Measurements from ENCODE around the gene PRKCB.

Gene PRKCB

DNA sequence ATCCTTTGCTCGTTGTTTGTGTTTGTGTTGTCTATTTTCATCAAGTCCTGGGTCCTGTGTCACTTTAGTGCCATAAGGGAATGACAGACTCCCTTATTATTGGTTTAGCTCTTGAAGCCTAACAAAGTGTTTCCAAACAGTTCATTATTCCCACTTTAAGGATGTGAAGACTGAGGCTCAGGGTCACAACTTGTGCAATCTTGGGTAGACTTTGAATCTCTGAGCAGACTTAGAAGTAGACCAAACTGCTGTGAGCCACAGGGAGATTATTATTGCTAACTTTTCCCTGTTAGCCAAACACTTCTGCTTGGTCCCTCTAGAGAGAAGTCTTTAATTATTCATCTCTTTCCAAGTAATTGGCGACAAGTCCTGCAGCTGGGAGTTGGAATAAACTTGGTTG is 31.8 kb downstream of the PRKCB start:
- no peak for DNase-seq

DNA sequence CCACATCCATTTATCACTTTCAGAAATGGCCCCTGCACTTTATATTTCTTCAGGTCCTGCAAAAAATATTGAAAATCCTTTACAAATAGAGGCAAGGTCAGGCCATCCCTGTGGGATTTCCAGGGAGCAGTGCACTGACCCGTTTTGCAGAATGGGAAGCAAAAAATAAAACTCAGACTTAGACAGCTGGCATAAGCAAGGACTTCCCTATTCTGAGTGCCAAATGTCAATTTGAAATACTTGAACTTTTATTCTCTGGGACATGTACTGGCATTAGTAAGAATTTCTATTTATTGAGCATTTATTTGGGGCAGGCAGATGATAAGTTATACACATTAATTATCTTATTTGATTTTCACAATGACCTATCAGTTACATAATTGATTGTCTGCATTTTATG is 32.4 kb downstream of the PRKCB start:
- no peak for DNase-seq

DNA sequence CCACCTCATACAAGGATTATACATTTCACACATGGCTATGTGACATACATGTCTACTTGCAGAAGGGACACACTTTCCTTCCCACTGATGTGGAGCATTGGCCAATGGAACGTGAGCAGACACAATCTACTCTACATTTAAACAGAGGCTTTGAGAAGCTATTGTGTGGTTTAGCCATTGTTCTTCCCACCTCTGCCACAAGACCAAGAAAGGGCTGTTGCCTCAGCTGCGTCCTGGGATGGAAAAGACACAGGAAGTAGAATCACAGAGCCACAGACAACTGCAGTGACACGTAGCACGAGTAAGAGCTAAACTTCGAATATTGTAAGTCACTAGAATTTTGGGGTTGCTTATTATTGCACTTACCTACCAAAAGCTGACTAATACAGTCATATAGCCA is 33.3 kb downstream of the PRKCB start:
- DNase-seq, result no peak

DNA sequence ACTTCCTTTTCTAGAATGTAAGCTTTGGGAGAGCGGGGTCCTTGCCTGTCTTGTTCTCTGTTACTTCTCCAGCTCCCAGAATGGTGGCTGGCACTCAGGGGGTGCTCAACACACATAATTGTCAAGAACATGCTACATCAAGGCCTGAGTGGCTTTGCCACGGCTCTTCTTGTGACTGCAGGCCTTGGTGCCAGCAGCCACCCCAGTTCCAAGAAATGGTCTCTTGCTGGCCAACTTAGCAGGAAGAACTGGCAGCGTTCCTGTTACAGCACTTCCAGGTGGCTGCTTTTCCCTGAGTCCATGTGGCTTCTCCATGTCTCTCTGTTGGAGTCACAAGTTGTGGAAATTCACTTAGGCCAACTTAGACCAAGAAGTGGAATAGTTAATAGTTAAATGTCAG is 36.1 kb downstream of the PRKCB start:
- no peak for DNase-seq

DNA sequence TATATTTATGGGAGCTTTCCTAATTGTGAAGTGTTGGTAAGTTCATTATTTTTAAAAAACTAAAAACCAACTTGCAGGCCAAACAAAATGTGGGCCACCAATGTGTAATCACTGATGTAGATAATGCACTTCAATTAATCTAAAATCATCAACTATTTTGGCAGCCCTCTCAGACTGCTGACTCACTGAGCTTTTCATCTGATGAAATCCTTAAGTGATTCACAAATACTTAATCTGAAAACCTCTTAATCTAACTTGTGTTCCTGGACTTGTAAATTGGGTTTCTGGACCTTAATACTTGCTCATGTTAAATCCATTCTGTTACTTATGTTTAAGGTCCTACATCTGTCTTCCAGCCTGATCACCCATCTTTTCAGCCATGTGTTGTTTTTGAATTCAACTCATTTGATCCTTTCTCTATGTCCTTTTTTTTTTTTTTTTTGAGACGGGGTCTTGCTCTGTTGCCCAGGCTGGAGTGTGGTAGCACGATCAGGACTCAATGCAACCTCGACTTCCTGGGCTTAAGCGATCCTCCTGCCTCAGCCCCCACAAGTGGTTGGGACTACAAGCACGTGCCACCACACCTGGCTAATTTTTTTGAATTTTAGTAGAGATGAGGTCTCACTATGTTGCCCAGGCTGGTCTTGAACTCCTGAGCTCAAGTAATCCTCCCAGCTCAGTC is 39.0 kb downstream of the PRKCB start:
- no peak for DNase-seq

DNA sequence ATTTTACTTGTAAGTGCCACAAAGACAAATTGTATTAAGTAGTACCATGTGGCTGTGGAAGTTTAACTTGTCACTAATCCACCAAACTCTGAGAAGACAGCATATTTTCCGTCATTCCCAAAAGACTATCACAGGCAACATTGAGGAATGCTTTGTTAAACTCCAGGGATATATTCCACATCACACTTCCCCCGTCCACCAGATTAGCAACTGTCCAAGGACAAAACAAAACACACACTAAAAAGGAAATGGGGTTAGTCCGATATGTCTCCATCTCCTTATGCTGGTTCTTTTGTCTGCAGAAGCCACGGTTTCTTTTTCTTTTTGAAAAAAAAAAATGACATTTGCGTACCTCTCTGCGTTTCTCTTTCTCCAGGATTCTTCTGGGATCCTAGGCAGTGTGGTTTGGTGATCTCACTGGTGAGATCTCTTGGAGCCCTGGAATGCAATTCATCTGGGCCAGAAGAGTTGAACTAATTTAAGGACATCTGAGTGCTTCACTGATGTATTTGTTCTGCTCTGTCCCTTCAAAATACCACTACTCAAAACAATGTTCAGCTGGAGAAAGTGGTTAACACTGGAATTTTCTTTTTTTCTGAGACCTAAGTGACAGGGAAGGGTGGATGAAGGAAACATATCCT is 40.6 kb downstream of the PRKCB start:
- DNase-seq, result no peak

DNA sequence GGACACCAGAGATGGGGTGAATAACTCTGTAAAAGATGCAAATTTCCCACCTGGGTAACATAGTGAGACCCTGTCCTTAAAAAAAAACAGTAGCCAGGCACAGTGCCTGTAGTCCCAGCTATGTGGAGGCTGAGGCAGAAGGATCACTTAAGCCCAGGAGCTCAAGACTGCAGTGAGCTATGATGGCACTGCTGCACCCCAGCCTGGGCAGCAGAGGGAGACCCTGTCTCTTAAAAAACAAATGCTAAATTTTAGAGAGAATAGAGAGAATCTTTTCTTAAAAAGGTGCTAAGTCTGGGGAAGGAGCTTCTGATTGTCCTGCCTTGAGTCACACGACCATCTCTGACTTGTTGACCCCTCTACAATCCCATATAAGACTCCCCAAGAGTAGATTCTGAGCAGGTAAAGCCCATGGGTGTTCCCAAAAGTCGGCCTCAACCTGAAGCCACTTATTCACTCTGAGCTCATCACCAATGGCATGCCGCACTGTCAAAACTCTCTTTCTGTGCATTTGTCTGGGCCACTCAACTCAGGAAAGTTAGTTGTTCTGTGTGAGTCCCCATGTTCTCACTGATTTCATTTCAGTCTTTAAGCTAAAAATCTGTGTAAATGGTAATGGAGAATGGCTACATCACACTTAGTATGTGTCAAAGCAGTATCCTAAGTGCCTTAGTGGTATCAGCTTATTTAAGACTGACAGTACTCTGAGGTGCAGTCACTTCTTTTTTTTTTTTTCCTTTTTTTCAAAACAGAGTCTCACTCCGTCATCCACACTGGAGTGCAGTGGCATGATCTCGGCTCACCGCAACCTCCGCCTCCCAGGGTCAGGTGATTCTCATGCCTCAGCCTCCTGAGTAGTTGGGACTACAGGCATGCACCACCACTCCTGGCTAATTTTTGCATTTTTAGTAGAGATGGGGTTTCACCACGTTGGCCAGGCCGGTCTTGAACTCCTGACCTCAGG is 41.6 kb downstream of the PRKCB start:
- no peak for DNase-seq

DNA sequence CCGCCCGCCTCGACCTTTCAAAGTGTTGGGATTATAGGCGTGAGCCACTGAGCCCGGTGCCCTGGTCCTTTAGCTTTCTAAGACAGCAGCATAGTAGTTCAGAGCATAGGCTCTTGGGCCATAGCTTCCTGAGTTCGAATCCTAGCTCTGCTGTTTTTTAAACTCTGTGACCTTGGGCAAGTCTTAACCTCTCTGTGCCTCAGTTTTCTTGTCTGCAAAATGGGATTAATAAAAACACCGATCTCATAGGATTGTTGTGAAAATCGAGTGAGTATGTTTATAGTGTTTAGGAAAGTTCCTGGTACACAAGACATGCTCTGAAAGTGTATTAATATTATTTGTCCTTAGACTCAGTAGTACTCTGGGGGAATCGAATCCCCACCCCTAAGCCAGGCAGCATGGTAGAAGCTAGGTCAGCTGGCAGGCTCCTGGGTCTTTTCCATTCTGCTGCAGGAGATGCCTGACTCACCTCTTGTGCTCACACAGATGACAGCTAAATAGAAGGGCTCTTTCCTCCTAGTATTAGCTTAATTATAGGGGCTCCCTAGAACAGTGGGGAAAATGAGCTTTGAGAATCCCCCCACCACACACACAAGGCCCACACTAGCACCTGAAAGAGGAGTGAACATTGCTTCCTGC is 44.1 kb downstream of the PRKCB start:
- DNase-seq, result no peak

DNA sequence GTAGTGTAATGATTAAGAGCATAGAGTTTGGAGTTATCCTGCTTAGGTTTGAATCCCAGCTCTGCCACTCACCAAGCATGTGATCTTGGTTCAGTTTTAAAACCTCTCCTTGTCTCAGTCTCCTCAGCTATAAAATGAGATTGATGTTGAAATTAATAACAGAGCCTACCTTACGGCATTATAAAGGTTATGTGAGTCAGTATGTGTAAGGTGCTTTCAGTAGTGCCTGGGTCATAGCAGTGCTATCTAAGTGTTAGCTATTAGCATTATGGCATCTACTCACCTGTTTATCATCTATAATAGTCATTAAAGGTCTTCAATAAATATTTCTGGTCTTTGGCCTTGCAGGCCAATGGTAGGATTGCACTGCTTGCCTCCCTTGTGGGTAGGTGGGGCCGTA is 53.4 kb downstream of the PRKCB start:
- DNase-seq, result no peak

DNA sequence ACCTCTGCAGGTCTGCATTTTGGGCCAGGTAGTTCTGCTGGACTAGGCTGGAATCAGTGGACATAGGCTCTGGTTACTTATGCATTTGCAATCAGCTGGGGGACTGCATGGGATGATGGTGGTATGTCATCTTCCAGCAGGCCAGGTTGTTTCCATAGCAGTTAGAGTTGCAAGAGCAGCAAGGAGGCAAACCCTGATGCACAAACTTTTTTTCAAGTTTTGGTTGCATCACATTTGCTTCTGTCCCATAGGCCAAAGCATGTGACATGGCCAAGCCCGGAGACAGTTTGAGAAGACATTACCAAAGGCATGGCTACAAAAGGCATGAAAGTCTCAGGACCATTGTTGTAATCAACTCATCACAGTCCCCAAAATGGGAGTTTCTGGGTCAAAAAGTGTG is 58.2 kb downstream of the PRKCB start:
- DNase-seq, result no peak

DNA sequence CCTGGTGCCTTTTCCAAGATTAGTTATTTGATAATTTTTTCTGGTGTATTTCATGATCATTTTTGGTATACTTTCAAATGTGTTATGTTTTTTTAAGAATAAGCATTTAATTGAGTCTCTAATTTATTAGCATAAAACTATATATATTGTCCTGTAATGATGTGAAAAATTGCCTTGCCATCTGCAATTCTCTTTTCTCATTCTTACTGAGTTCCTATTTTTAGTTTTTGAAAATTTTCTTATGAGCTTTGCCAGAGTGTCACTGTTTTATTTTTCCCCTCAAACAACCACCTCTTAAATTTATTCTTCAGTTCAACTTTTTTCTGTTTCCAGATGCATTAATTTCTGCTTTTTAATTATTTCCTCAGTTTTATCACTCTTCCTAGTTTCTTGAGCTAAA is 59.3 kb downstream of the PRKCB start:
- no peak for DNase-seq

DNA sequence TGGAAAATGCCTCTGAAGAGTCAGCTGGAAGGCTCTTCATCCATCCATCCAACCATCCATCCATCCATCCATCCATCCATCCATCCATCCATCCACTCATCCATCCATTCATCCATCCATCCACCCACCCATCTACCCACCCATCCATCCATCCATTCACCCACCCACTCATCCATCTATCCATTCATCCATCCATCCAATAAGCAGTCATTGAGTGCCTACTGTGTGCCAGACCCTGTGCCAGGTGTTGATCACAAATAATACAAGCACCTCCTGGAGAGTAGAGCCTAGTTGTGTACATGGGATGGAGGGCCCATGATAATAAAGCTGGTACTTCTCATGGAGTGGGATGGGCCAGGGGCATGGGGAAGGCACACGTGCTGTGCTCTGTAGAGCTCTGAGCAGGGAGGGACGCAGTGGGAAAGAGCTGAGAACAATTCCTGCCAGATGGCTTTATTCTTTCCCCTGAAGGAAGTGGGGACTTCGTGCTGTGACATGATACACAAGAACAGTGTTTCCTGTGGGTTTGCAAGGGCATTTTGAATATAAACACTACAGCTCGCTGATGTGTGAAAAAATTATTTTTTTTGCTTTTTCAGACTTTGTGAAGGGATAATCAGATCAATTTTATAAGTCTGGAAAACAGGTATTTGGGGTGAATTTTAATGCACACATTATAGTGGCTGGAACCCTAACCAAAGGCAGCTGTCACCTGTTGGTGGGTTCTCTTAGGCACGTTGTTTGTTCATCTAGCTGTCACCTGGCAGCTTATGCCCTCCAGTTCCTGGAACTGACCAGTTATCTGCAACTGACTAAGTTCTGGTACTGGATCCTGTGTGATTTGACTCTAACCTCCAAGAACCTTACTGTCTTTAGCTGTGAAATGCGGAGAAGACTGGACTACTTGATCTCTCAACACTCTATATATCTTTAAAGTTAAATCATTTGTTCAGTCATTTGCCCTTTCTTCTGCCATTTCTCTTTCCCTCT is 61.3 kb downstream of the PRKCB start:
- no peak for DNase-seq

DNA sequence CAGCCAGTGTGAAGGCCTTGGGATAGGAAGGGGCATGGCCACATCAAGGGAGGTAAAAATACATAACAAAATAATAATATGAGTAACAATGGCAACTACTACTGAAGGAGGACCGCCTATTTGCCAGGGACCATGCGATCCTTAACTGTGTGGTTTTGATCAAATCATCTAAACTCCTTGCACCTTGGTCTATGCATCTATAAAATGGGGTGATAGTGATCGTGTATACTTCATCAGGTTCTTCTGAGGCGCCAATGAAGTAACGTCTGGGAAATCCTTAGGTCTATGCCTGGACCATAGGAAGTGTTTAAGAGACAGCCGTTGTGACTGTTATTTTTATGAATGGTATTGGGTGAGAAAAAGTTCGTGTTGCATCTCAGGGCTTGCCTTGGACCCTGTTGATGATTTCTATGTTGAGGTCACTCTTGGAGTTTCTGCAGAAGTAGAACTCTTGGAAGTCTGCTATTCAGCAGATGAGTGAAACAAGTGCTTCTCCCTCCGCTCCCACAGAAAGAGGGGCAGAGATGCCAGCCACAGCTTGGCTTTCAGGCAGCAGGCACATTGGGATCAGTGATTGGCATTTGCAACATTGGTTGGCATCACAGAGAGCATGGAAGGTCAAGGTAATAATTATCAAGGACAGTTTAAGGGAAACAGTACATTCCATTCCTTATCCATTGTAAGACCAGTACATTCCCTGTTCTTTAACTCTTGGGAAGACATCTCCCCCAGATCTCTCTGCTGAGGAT is 63.1 kb downstream of the PRKCB start:
- DNase-seq, result no peak

DNA sequence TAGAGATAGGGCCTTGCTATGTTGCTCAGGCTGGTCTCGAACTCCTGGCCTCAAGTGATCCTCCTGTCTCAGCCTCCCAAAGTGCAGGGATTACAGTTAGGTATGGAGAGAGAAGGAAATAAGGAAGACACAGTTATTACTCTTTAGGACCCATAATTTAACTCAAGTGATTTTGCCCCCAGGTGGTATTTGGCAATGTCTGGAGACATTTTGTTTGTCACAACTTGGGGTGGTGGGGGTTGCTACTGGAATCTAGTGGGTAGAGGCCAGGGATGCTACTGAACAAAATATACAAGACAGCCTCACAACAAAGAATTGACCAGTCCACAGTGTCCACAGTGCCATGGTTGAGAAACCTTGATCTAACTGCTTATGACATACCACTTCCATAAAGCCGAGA is 64.1 kb downstream of the PRKCB start:
- DNase-seq, result no peak

DNA sequence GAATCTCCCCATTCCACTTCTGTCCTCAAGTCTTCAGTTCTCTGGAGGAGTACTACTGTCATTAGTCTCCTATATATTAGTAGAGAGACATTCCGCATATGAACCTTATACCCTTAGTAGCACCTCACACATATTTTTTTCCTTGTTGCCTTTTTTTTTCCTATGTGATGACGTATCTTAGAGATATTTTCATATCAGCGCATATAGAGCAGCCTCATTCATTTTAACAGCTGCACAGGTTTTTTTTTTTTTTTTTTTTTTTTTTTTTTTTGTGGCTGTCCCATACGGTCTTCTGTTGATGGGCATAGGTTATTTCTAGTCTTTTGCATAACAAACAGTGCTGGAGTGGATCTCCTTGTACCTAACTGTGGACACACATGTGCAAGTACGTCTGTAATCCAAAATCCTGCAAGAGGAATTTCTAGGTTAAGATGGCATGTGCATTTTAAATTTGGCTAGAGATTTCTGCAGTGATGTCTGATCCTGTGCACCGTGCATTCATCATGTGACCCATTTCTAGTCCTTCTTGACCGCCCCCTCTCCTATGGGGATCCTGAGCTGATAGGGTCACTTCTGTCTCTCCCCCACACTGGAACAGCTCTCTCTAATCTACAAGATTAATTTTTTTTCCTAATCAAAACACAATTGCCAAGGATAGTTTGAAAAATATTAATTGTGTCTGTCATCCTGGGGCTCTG is 64.8 kb downstream of the PRKCB start:
- no peak for DNase-seq

DNA sequence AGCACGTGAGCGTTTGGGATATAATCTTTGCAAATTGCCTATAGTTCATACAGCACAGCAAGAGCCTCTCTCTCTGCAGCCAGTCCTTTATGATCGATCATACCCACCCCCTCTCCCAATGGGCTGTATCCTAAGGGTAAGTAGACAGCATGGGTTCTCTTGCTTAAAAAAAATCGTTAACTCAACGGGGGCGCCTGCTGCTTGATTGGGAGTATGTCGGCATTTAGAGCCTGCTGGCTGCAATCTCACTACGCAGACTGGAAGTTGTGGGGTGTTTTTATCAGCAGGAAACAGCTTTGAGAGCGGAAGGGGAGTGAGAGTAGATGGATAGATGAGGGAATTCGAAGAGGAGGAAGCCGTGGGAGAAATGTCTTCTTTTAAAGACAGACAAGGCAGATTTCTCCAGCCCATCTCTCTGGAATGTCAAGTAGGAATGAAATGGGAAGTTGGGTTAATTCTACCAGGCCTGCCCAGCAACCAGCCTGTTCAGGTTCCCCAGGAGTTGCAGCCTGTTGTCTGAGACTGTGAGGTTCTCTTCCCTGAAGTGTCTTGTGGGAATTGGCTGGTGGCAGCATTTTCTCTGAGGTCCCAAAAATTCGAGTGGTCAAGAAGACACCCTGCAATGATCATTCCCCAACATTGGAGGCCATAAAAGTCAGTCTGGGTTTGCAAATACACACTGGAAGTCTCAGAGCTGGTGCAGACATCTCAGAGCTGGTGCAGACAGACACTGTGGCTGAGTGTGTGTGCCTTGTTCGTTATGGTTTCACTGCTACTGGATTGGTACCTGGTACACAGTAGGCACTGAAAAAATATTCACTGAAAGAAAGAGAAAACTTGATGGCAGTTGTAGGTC is 65.6 kb downstream of the PRKCB start:
- DNase-seq, result no peak

DNA sequence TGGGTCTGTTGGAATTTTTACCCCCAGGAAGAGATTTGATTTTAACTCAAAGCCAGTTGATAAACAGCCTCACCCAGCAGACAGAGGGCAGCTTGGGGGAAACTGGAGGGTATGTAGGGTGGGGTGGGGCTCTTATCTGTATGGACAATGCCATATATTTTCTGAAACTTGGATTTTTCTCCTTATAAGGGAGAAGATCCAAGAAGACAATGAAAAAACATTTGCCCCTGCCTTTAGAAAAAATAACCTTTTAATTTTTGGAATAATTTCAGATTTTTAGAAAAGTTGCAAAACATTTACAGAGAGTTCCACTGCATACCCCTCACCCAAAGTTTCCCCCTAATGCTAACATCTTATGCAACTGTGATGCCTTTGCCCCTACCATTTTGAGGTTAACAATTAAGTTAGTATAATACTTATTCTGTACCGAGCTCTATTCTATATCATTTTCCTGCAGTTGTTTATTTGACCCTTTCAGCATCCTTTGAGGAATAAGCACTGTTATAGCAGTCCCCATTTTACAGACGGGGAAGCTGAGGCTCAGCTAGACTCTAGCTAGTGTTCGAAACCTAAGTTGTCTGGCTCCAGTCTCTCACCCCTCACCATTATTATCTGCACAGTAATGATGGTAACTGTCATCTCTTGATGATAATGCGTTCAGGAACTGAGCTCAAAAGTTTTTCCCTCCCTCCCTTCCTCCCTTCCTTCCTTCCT is 66.4 kb downstream of the PRKCB start:
- DNase-seq, result no peak

DNA sequence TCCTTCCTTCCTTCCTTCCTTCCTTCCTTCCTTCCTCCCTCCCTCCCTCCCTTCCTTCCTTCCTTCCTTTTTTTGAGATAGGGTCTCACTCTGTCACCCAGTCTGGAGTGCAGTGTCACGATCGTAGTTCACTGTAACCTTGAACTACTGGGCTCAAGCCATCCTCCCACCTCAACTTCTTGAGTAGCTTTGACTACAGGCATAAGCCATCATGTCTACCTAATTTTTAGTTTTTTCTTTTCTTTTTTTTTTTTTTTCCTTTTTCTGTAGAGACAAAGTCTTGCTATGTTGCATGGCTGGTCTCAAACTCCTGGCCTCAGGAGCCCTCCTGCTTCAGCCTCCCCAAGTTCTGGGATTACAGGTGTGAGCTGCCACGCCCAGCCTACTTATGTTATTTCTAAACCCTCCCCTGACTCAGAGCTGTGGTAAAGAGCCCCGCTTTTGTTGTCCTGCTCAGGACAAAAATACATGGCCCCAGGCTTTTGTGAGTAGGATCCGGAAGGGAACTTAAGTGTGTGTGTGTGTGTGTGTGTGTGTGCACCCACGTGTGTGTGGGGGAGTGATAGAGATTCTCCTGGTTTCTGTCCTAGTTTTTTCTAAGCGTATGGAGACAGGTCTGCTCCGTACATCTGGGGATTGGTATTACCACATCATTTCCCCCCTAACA is 67.1 kb downstream of the PRKCB start:
- no peak for DNase-seq

Measured in NCI-H187 treated with DMSO at 0.1 percent for 48 hours (cell line).